Esophagus muscularis mucosa (tissue), 4 donors: ENCODE measurements around the gene ZNF577. TPM values are rescaled to one million over a fixed set of nuclear protein-coding genes. Genes with fewer than 3 reads are reported as not detected.

Experiments
- DNase-seq: peaks from one replicate; pipeline ENCODE4 v3.0.0-alpha.2; 2017; ENCODE audit errors: extremely low spot score
- H3K27ac ChIP-seq, 4 donors: fragments of 200-600 bp; sonication (generic); replicated peaks in 1 of 4; 1 replicate in 3 of 4; 2 replicates in 1 of 4; pipeline ENCODE4 v1.5.1; 2016 to 2019; ENCODE audit warnings: mild to moderate bottlenecking in 1 of 4
- H3K27me3 ChIP-seq, 4 donors: fragments of 200-600 bp; sonication (generic); one replicate each; pipeline versions ENCODE4 v1.5.1 to v1.6.0; 2016 to 2019
- H3K36me3 ChIP-seq, 4 donors: fragments of 200-600 bp; sonication (generic); one replicate each; pipeline ENCODE4 v1.5.1; 2016 to 2019
- H3K4me1 ChIP-seq, 4 donors: fragments of 200-600 bp; sonication (generic); one replicate each; pipeline ENCODE4 v1.5.1; 2016 to 2019
- H3K4me3 ChIP-seq, 4 donors: fragments of 200-600 bp; sonication (generic); 1 replicate in 2 of 4; 2 replicates in 2 of 4; pipeline ENCODE4 v1.5.1; 2016 to 2019; ENCODE audit warnings: mild to moderate bottlenecking in 4 of 4, moderate library complexity in 1 of 4
- H3K9me3 ChIP-seq, 4 donors: fragments of 200-600 bp; sonication (generic); 1 replicate in 3 of 4; 2 replicates in 1 of 4; pipeline ENCODE4 v1.5.1; 2016 to 2019
- CTCF ChIP-seq, 3 experiments: fragments of 200-600 bp in 2 of 3; fragments of 450-650 bp in 1 of 3; sonication (generic) in 2 of 3; IDR thresholded peaks; one replicate each; pipeline ENCODE4 v1.5.1; 2017 to 2019; ENCODE audit warnings: antibody characterized with exemption in 3 of 3, mild to moderate bottlenecking in 2 of 3, moderate library complexity in 1 of 3
- EP300 ChIP-seq: sonication (generic); formaldehyde crosslinking; IDR thresholded peaks from one replicate; pipeline ENCODE4 v1.6.1; 2017; ENCODE audit warnings: antibody characterized with exemption
- POLR2A ChIP-seq: fragments of 450-650 bp; IDR thresholded peaks from one replicate; pipeline ENCODE4 v1.6.1; 2017; ENCODE audit warnings: antibody characterized with exemption, moderate library complexity, mild to moderate bottlenecking, low read depth
- POLR2AphosphoS5 ChIP-seq, 2 donors: sonication (generic); formaldehyde crosslinking; IDR thresholded peaks; one replicate each; pipeline ENCODE4 v1.6.1; 2017; ENCODE audit warnings: antibody characterized with exemption in 2 of 2
- WGBS: methylation state at CpG from one replicate; pipeline ENCODE4 v1.1.5; 2018; 5-methylcytosine and 5-hydroxymethylcytosine counted together
- intact Hi-C: fragments of 100-400 bp; cut with DNase I; formaldehyde crosslinking; loops from one replicate; pipeline ENCODE4 v1.15.1; 2023
- total RNA-seq, 4 donors: library from RNA; depleted of rRNA; stranded (reverse); fragments of >200 nt; gene quantifications; one replicate each; pipeline versions ENCODE4 v1.1.0 to v1.2.1, GENCODE V29; 2016

ZNF577 gene
- total RNA-seq, 4 donors from 2014 or later, result 8.4 to 29.1 (median 11.5) TPM

DNA sequence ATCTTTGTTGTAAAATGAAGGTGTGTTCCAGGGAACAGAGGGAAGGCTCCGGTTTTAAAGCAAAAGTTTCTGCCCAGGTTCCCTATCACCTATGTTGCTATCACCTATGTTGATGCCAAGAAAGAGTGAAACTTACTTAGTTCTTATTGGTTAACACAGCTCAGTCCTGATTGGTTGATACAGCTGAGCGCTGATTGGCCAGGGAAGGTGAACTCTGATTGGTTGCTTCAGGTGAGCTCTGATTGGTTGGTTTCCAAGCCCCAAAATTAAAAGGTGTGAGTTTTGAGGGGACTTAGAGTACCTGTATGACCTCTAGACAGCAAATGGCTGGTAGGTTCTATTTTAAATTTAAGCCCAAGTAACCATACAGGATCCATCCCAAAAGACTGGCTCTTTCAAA is 50.6 kb downstream of the ZNF577 start:
- H3K9me3 ChIP-seq, result no peaks in the 10 kb centered on the region
- H3K36me3 ChIP-seq, result no peaks in the 10 kb centered on the region
- TF ChIP-seq EP300 (no peak), CTCF (IDR thresholded peaks at IDR 0.05) (no peak), POLR2A (no peak)
- H3K4me1 ChIP-seq, result no peaks in the 10 kb centered on the region
- H3K27ac ChIP-seq, result no peak overlapping the region
- intact Hi-C loops, result no loop called here
- 92% methylated on average over 2 of the region's 2 CpGs for WGBS
- DNase-seq, result no peak
- no peak overlapping the region for H3K4me3 ChIP-seq
- H3K27me3 ChIP-seq, result no peaks in the 10 kb centered on the region

DNA sequence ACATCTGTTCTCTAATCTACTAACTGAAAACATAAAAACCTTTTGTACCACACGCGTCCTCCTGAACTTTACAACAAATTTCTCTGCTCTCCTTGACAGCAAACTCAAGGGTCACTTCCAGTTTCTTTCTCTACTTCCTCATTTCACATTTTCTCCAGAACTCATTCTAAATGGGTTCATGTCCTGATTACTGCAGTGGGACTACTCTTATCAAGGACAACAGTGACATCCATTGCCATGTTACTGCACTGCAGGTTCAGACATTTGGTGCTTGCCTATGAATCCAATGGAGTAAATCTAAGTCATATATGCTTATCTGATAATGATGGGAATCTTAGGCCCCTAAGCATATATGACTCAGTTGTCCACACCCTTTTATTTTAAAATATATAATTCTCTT is 57.5 kb downstream of the ZNF577 start:
- WGBS, result 75% methylated on average over 2 of the region's 2 CpGs
- Histone ChIP-seq H3K27me3 (no peaks in the 10 kb centered on the region), H3K36me3 (no peaks in the 10 kb centered on the region), H3K27ac (no peak overlapping the region), H3K4me1 (no peaks in the 10 kb centered on the region), H3K4me3 (no peak overlapping the region), H3K9me3 (no peaks in the 10 kb centered on the region)
- intact Hi-C loops, result no loop called here
- DNase-seq, result no peak
- TF ChIP-seq CTCF (IDR thresholded peaks at IDR 0.05) (peak in 2 of 3 experiments; percentile 19 to 21), POLR2A (no peak), POLR2AphosphoS5 (IDR thresholded peaks at IDR 0.05) (no peak), EP300 (no peak)

GRCh38 chr19:51824281-51825005 is 63.3 kb downstream of the ZNF577 start:
- DNase-seq, result no peak
- Histone ChIP-seq H3K27me3 (no peaks in the 10 kb centered on the region), H3K4me1 (no peaks in the 10 kb centered on the region), H3K4me3 (no peak overlapping the region), H3K9me3 (no peaks in the 10 kb centered on the region), H3K36me3 (no peaks in the 10 kb centered on the region), H3K27ac (no peak overlapping the region)
- TF ChIP-seq CTCF (IDR thresholded peaks at IDR 0.05) (no peak), POLR2A (no peak), POLR2AphosphoS5 (IDR thresholded peaks at IDR 0.05) (no peak), EP300 (no peak)
- WGBS, result 82% methylated on average over 13 of the region's 13 CpGs
- intact Hi-C loops, result no loop called here

- intact Hi-C loops, result no loop called here
- 97% methylated on average over 3 of the region's 3 CpGs for WGBS
- TF ChIP-seq EP300 (no peak), POLR2AphosphoS5 (IDR thresholded peaks at IDR 0.05) (no peak), POLR2A (no peak), CTCF (IDR thresholded peaks at IDR 0.05) (no peak)
- no peaks in the 10 kb centered on the region for H3K9me3 ChIP-seq
- no peaks in the 10 kb centered on the region for H3K27me3 ChIP-seq
- DNase-seq, result no peak
- H3K27ac ChIP-seq, result no peak overlapping the region
- no peaks in the 10 kb centered on the region for H3K4me1 ChIP-seq
- H3K36me3 ChIP-seq, result no peaks in the 10 kb centered on the region
- H3K4me3 ChIP-seq, result no peak overlapping the region
Observed at GRCh38 chr19:51822946-51823345, 64.8 kb downstream of the ZNF577 start.

GRCh38 chr19:51822325-51822724 is 65.4 kb downstream of the ZNF577 start:
- 81% methylated on average over 2 of the region's 2 CpGs for WGBS
- Histone ChIP-seq H3K4me3 (no peak overlapping the region), H3K36me3 (no peaks in the 10 kb centered on the region), H3K4me1 (no peaks in the 10 kb centered on the region), H3K27ac (no peak overlapping the region), H3K9me3 (no peaks in the 10 kb centered on the region), H3K27me3 (no peaks in the 10 kb centered on the region)
- TF ChIP-seq POLR2AphosphoS5 (IDR thresholded peaks at IDR 0.05), result no peak
- no peak for TF ChIP-seq EP300
- TF ChIP-seq POLR2A, result no peak
- TF ChIP-seq CTCF (IDR thresholded peaks at IDR 0.05), result no peak
- intact Hi-C loops, result no loop called here
- DNase-seq, result no peak
